Measurements from ENCODE around the gene ADAM23. TPM values are rescaled to one million over a fixed set of nuclear protein-coding genes. Genes with fewer than 3 reads are reported as not detected.

The ADAM23 gene
- polyA plus RNA-seq, 1 experiment, result 1.3 TPM

DNA sequence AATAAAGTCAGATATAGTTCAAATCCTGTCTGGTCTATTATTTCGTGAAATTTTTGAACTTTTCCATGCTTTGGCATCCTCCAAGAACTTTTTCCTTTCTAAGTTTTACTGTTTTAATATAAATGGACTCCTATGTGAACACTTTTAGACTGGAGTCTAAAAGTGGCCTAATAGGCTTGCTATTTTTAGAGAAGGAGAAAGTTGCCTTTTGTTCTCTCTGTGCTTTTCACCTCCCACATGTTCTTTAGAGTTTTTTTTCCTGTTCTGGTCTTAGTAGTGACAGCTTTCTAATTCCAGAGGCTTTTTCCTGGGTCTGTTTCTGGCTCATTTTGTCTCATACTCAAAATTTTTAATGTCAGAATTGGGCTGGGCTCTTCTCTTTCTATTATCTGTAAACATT, 72.2 kb downstream of the ADAM23 start:
- ChIA-PET POLR2A (no interaction called here), CTCF (interaction anchor here (0.6 kb wide), 1 partner anchor 47 kb away, joined by 4 read pairs; no protein-coding TSS in a partner anchor)
- H3K36me3 ChIP-seq (ENCODE audit: control insufficient read depth, insufficient read depth, low read length), result no peaks in the 10 kb centered on the region
- TF ChIP-seq, protein P1, sequence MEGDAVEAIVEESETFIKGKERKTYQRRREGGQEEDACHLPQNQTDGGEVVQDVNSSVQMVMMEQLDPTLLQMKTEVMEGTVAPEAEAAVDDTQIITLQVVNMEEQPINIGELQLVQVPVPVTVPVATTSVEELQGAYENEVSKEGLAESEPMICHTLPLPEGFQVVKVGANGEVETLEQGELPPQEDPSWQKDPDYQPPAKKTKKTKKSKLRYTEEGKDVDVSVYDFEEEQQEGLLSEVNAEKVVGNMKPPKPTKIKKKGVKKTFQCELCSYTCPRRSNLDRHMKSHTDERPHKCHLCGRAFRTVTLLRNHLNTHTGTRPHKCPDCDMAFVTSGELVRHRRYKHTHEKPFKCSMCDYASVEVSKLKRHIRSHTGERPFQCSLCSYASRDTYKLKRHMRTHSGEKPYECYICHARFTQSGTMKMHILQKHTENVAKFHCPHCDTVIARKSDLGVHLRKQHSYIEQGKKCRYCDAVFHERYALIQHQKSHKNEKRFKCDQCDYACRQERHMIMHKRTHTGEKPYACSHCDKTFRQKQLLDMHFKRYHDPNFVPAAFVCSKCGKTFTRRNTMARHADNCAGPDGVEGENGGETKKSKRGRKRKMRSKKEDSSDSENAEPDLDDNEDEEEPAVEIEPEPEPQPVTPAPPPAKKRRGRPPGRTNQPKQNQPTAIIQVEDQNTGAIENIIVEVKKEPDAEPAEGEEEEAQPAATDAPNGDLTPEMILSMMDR (IDR thresholded peaks at IDR 0.05; ENCODE audit: insufficient read depth, low read depth, low read length), result no peak
- DNase-seq (ENCODE audit: low read depth), result no peak
- H3K27me3 ChIP-seq (ENCODE audit: control insufficient read depth, insufficient read depth, low read length), result no peaks in the 10 kb centered on the region
- H3K4me3 ChIP-seq (ENCODE audit: low read depth, low read length), result no peak overlapping the region

DNA sequence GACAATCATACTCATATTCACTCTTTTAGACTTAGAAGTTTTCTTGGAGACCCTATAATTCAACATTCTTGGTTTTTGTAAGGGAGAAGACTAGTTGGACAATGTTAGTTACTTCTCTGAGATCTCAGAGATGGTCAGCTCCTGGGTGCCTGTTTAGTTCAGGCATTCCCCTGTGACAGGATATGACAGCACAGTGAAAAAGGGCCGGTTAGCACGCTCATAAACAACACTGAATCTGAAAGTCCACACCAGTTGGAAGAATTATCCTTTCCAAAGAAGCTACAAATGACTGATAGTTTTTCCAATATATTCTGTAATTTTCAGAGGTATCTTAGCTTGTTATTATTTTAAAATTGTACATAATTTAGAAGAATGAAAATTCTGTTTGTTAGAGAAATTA, 75.7 kb downstream of the ADAM23 start:
- H3K36me3 ChIP-seq (ENCODE audit: control insufficient read depth, insufficient read depth, low read length), result no peaks in the 10 kb centered on the region
- no peaks in the 10 kb centered on the region for H3K27me3 ChIP-seq (ENCODE audit: control insufficient read depth, insufficient read depth, low read length)
- ChIA-PET CTCF (no interaction called here), POLR2A (no interaction called here)
- TF ChIP-seq, protein P1 (IDR thresholded peaks at IDR 0.05; ENCODE audit: insufficient read depth, low read depth, low read length), result no peak
- no peak overlapping the region for H3K4me3 ChIP-seq (ENCODE audit: low read depth, low read length)
- no peak for DNase-seq (ENCODE audit: low read depth)

DNA sequence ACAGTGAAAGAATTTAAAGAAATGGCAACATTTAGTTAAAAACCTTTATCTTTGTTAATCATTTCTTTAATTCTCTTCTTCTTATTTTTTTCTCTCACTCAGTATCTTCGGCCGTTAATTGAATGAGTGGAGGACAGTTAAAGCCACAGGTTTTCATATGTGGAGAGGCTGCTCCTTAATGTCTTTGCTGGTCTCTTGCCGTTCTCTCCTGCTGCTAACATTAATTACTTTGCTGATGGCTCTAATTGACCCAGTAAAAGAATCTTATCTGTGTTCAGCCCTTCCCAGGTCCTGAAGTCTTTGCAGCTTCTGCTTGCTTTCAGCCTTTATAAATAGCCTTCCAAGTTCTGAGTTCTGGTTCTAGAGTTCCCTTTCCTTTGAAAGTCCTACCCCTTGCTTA, 77.1 kb downstream of the ADAM23 start:
- DNase-seq (ENCODE audit: low read depth), result no peak
- POLR2A ChIA-PET, result no interaction called here
- TF ChIP-seq, protein P1 (IDR thresholded peaks at IDR 0.05; ENCODE audit: insufficient read depth, low read depth, low read length), result no peak
- H3K27me3 ChIP-seq (ENCODE audit: control insufficient read depth, insufficient read depth, low read length), result no peaks in the 10 kb centered on the region
- CTCF ChIA-PET, result no interaction called here
- H3K4me3 ChIP-seq (ENCODE audit: low read depth, low read length), result no peak overlapping the region
- H3K36me3 ChIP-seq (ENCODE audit: control insufficient read depth, insufficient read depth, low read length), result no peaks in the 10 kb centered on the region

DNA sequence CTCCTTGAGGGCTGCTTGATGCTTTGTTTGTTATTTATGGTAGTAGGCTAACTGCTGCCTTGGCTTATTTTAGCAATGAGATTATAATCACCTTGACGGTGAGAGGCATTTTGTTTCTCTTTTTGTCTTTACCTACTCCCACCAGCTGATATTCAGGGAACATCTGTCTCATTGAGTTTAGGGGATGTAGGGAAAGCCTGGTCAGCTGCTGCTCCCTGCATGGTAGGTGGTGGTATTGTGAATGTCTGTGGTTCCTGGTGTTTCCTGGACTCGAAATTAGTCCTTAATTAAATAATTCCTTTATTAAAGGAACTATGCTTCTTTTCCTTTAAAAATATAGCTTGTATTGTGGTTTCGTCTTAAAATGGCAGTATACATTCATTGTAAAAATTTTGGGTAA, 77.8 kb downstream of the ADAM23 start:
- POLR2A ChIA-PET, result no interaction called here

DNA sequence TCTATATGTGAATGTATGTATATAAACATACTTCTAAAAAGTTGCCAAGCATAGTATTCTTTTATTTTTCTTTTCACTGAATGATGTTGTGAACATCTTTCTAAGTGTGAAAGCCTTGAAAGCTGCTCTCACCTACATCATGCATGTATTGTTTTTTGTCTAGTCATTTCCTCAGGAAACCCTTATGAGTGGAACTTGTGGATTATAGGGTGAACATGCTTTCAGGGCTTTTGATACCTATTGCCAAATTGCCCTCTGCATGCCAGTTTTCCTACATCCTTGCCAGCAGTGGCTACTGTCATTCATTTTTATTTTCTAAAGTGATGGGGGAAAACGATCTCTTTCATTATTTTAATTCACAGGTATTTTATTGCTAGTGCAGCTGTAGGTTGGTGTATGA, 78.3 kb downstream of the ADAM23 start:
- H3K4me3 ChIP-seq (ENCODE audit: low read depth, low read length), result no peak overlapping the region
- DNase-seq (ENCODE audit: low read depth), result no peak
- H3K36me3 ChIP-seq (ENCODE audit: control insufficient read depth, insufficient read depth, low read length), result no peaks in the 10 kb centered on the region
- ChIA-PET POLR2A (no interaction called here), CTCF (interaction anchor here (0.5 to 0.6 kb wide), 2 partner anchors 23 to 357 kb away, joined by 3 read pairs; no protein-coding TSS in a partner anchor)
- no peaks in the 10 kb centered on the region for H3K27me3 ChIP-seq (ENCODE audit: control insufficient read depth, insufficient read depth, low read length)
- TF ChIP-seq, protein P1 (IDR thresholded peaks at IDR 0.05; ENCODE audit: insufficient read depth, low read depth, low read length), result no peak

More for the DNA sequence above, 77.8 kb downstream of the ADAM23 start:
- H3K4me3 ChIP-seq (ENCODE audit: low read depth, low read length), result no peak overlapping the region
- TF ChIP-seq, protein P1 (IDR thresholded peaks at IDR 0.05; ENCODE audit: insufficient read depth, low read depth, low read length), result no peak
- CTCF ChIA-PET, result interaction anchor here (0.5 to 0.6 kb wide), 2 partner anchors 23 to 357 kb away, joined by 3 read pairs; no protein-coding TSS in a partner anchor
- H3K36me3 ChIP-seq (ENCODE audit: control insufficient read depth, insufficient read depth, low read length), result no peaks in the 10 kb centered on the region
- no peak for DNase-seq (ENCODE audit: low read depth)
- H3K27me3 ChIP-seq (ENCODE audit: control insufficient read depth, insufficient read depth, low read length), result no peaks in the 10 kb centered on the region

All from BJ (cell line).